OCI-LY3 (cell line): ENCODE results near the gene SNX25.

Experiments used
- CTCF ChIP-seq: fragments of 200-600, 300-600 bp; sonication (generic); IDR thresholded peaks from 2 replicates; pipeline ENCODE4 v1.5.1; 2014; ENCODE audit warnings: antibody characterized with exemption, low read length, low read depth
- EZH2phosphoT487 ChIP-seq: fragments of 200-600 bp; shearing (Covaris generic); IDR thresholded peaks from 2 replicates; pipeline ENCODE4 v1.6.1; 2018; ENCODE audit warnings: antibody characterized with exemption, mixed run types, low read depth

GRCh38 chr4:185395238-185395955 lies 186.0 kb downstream of the SNX25 start, which contains the start of gene LRP2BP:
- TF ChIP-seq CTCF = no peak
- TF ChIP-seq EZH2phosphoT487 = no peak
